Naive B cell (primary cell): Measurements from ENCODE around the gene NDST1. TPM values are rescaled to one million over a fixed set of nuclear protein-coding genes. Genes with fewer than 3 reads are reported as not detected.

Experiments used
- ATAC-seq, 2 donors: fragments of 150-1000 bp; cut with Tn5 transposase; 2 replicates each; pipeline ENCODE4 v1.10.0; 2021; ENCODE audit warnings: low read depth in 2 of 2, mild to moderate bottlenecking in 2 of 2, moderate library complexity in 2 of 2
- DNase-seq: peaks from one replicate; pipeline ENCODE4 v3.0.0; 2022
- H3K27ac Mint-ChIP-seq, 6 donors: one replicate each; pipeline ENCODE4 v1.8.0; 2020 to 2022; ENCODE audit warnings: mild to moderate bottlenecking in 6 of 6, mixed read lengths in 6 of 6, moderate library complexity in 5 of 6, inconsistent platforms in 2 of 6
- H3K27me3 Mint-ChIP-seq, 3 donors: one replicate each; pipeline ENCODE4 v1.8.0; 2021 to 2022; ENCODE audit warnings: mixed read lengths in 3 of 3, mild to moderate bottlenecking in 1 of 3
- H3K36me3 Mint-ChIP-seq, 2 donors: one replicate each; pipeline ENCODE4 v1.8.0; 2020 to 2022; ENCODE audit warnings: mixed read lengths in 2 of 2, inconsistent platforms in 1 of 2, mild to moderate bottlenecking in 1 of 2
- H3K4me1 Mint-ChIP-seq, 3 donors: one replicate each; pipeline ENCODE4 v1.8.0; 2020 to 2022; ENCODE audit warnings: mixed read lengths in 3 of 3, inconsistent platforms in 1 of 3, mild to moderate bottlenecking in 1 of 3, moderate library complexity in 1 of 3
- H3K4me3 Mint-ChIP-seq, 8 donors: one replicate each; pipeline ENCODE4 v1.8.0; 2020 to 2022; ENCODE audit warnings: mild to moderate bottlenecking in 8 of 8, mixed read lengths in 8 of 8, moderate library complexity in 8 of 8, inconsistent platforms in 2 of 8
- H3K9me3 Mint-ChIP-seq, 7 donors: one replicate each; pipeline ENCODE4 v1.8.0; 2020 to 2022; ENCODE audit warnings: mixed read lengths in 7 of 7, mild to moderate bottlenecking in 5 of 7, inconsistent platforms in 2 of 7, moderate library complexity in 1 of 7
- polyA plus RNA-seq, 6 donors: library from polyadenylated mRNA; unstranded; fragments of 300-500 nt; fragmentation: Illumina TruSeq; gene quantifications; one replicate each; pipeline ENCODE4 v1.2.3, GENCODE V29; 2021; ENCODE audit warnings: low read depth in 6 of 6

Gene NDST1
- polyA plus RNA-seq, 6 donors from 2014 or later, result 0.38 to 1.8 (median 0.73) TPM

- H3K27ac Mint-ChIP-seq, result peak overlapping the region in 1 of 6 donors; percentile 12
- no peaks in the 10 kb centered on the region for H3K27me3 Mint-ChIP-seq
- ATAC-seq (no peak), DNase-seq (no peak)
- no peaks in the 10 kb centered on the region for H3K4me1 Mint-ChIP-seq
- H3K36me3 Mint-ChIP-seq, result no peaks in the 10 kb centered on the region
- no peak overlapping the region for H3K4me3 Mint-ChIP-seq
- H3K9me3 Mint-ChIP-seq, result no peaks in the 10 kb centered on the region
These were observed 97.6 kb downstream of the NDST1 start for GRCh38 chr5:150605546-150605945.

GRCh38 chr5:150606476-150606875, 98.5 kb downstream of the NDST1 start:
- ATAC-seq (no peak), DNase-seq (no peak)
- no peak overlapping the region for H3K27ac Mint-ChIP-seq
- H3K36me3 Mint-ChIP-seq, result no peaks in the 10 kb centered on the region
- H3K27me3 Mint-ChIP-seq, result no peaks in the 10 kb centered on the region
- no peaks in the 10 kb centered on the region for H3K9me3 Mint-ChIP-seq
- no peak overlapping the region for H3K4me3 Mint-ChIP-seq
- no peaks in the 10 kb centered on the region for H3K4me1 Mint-ChIP-seq

- Mint-ChIP-seq H3K9me3 (no peaks in the 10 kb centered on the region), H3K27ac (no peak overlapping the region), H3K4me1 (no peaks in the 10 kb centered on the region), H3K4me3 (no peak overlapping the region), H3K36me3 (no peaks in the 10 kb centered on the region), H3K27me3 (no peaks in the 10 kb centered on the region)
- ATAC-seq (no peak), DNase-seq (no peak)
These were observed 99.2 kb downstream of the NDST1 start for GRCh38 chr5:150607105-150607504.

Other genes starting within 250 kb of the NDST1 start
- not detected for gene CAMK2A, start 218.4 kb upstream of the NDST1 start, polyA plus RNA-seq
- gene ARSI, start 205.2 kb upstream of the NDST1 start, polyA plus RNA-seq, result not detected
- gene TCOF1, start 150.4 kb upstream of the NDST1 start, polyA plus RNA-seq, result 10 to 100 TPM in 2 of 6 donors, 1 to 10 TPM in 4; 5.1 to 31.2 (median 9.3) TPM
- gene CD74, start 95.2 kb upstream of the NDST1 start, polyA plus RNA-seq, result over 10,000 TPM; 22,737 to 35,313 (median 25,671) TPM
- gene RPS14, start 58.4 kb upstream of the NDST1 start, polyA plus RNA-seq, result 1,000 to 10,000 TPM; 4,594 to 6,671 (median 5,653) TPM
- gene SYNPO, start 132.5 kb downstream of the NDST1 start, polyA plus RNA-seq, result 1 to 10 TPM in 5 of 6 donors, under 1 TPM in 1; 0.75 to 1.9 (median 1.4) TPM
- gene MYOZ3, start 153.1 kb downstream of the NDST1 start, polyA plus RNA-seq, result under 1 TPM in 3 of 6 donors, not detected in 3; 0.11 to 0.20 (median 0.12) TPM
- 10 to 100 TPM; 72.8 to 94.3 (median 80.6) TPM for gene RBM22, start 192.9 kb downstream of the NDST1 start, polyA plus RNA-seq